Calu3 (cell line): ENCODE data around the gene SLCO4A1. TPM values are rescaled to one million over a fixed set of nuclear protein-coding genes. Genes with fewer than 3 reads are reported as not detected.

Source experiments
- BruUV-seq: library from RNA; stranded (reverse); fragments of 400-500 nt; replicated peaks from 2 replicates; lab custom pipeline; 2021; lab: Mats Ljungman, UMichigan
- CTCF ChIA-PET: fragments of 300-600 bp; sonication (Branson Sonifier 250); formaldehyde crosslinking; loops from one replicate; lab custom pipeline; 2022; ENCODE audit warnings: antibody characterized with exemption; lab: Charles Lee
- DNase-seq: peaks from one replicate; pipeline ENCODE4 v3.0.0; 2022
- H3K27ac Mint-ChIP-seq: one replicate; pipeline ENCODE4 v1.8.0; 2022; ENCODE audit warnings: mixed read lengths; ENCODE audit not compliant: unreplicated experiment
- H3K27me3 Mint-ChIP-seq: one replicate; pipeline ENCODE4 v1.8.0; 2022; ENCODE audit warnings: mixed read lengths; ENCODE audit not compliant: unreplicated experiment
- H3K36me3 Mint-ChIP-seq: one replicate; pipeline ENCODE4 v1.8.0; 2022; ENCODE audit warnings: mild to moderate bottlenecking, moderate library complexity, mixed read lengths; ENCODE audit not compliant: insufficient read depth, unreplicated experiment
- H3K4me1 Mint-ChIP-seq: one replicate; pipeline ENCODE4 v1.8.0; 2022; ENCODE audit warnings: mild to moderate bottlenecking, low read depth, mixed read lengths; ENCODE audit not compliant: unreplicated experiment
- H3K4me3 Mint-ChIP-seq: one replicate; pipeline ENCODE4 v1.8.0; 2022; ENCODE audit warnings: mild to moderate bottlenecking, low read depth, moderate library complexity, mixed read lengths; ENCODE audit not compliant: unreplicated experiment
- H3K9me3 Mint-ChIP-seq: one replicate; pipeline ENCODE4 v1.8.0; 2022; ENCODE audit warnings: low read depth, mixed read lengths; ENCODE audit not compliant: unreplicated experiment
- CTCF ChIP-seq: fragments of 200-600 bp; IDR thresholded peaks from one replicate; pipeline ENCODE4 v1.8.0; 2022; ENCODE audit warnings: antibody characterized with exemption; ENCODE audit not compliant: unreplicated experiment
- intact Hi-C: fragments of 100-400 bp; cut with micrococcal nuclease; formaldehyde crosslinking; loops from one replicate; pipeline ENCODE4 v1.10.0; 2022; ENCODE audit not compliant: unreplicated experiment
- total RNA-seq: library from RNA; stranded (reverse); gene quantifications from 2 replicates; pipeline ENCODE4 v1.2.3, GENCODE V29; 2022

The SLCO4A1 gene
- total RNA-seq, 1 experiment from 2014 or later = 63.9 TPM

- Mint-ChIP-seq H3K4me3 (no peak overlapping the region), H3K27me3 (peaks cover 37% of the 10 kb centered on the region), H3K27ac (no peak overlapping the region), H3K36me3 (peaks cover 25% of the 10 kb centered on the region), H3K4me1 (no peaks in the 10 kb centered on the region), H3K9me3 (peaks cover 12% of the 10 kb centered on the region)
- intact Hi-C loops = no loop called here
- no peak for TF ChIP-seq CTCF
- BruUV-seq = no TSS peak
- CTCF ChIA-PET = no interaction called here
- no peak for DNase-seq
These were observed 33.6 kb downstream of the SLCO4A1 start for GRCh38 chr20:62675877-62676260.

GRCh38 chr20:62676976-62677375 is 34.7 kb downstream of the SLCO4A1 start:
- peaks cover 12% of the 10 kb centered on the region for H3K9me3 Mint-ChIP-seq
- H3K4me3 Mint-ChIP-seq = no peak overlapping the region
- no TSS peak for BruUV-seq
- no peak overlapping the region for H3K27ac Mint-ChIP-seq
- no peak for TF ChIP-seq CTCF
- H3K4me1 Mint-ChIP-seq = no peaks in the 10 kb centered on the region
- H3K27me3 Mint-ChIP-seq = peaks cover 48% of the 10 kb centered on the region
- intact Hi-C loops = no loop called here
- DNase-seq = no peak
- H3K36me3 Mint-ChIP-seq = peaks cover 15% of the 10 kb centered on the region
- CTCF ChIA-PET = interaction anchor here (1.0 kb wide), 1 partner anchor 115 kb away, joined by 4 read pairs; no protein-coding TSS in a partner anchor

- peaks cover 55% of the 10 kb centered on the region for H3K27me3 Mint-ChIP-seq
- TF ChIP-seq CTCF = no peak
- no peak overlapping the region for H3K4me3 Mint-ChIP-seq
- no peak overlapping the region for H3K27ac Mint-ChIP-seq
- H3K9me3 Mint-ChIP-seq = peaks cover 12% of the 10 kb centered on the region
- H3K36me3 Mint-ChIP-seq = peaks cover 10% of the 10 kb centered on the region
- intact Hi-C loops = no loop called here
- CTCF ChIA-PET = interaction anchor here (1.0 kb wide), 1 partner anchor 114 kb away, joined by 4 read pairs; no protein-coding TSS in a partner anchor
- H3K4me1 Mint-ChIP-seq = no peaks in the 10 kb centered on the region
- BruUV-seq = no TSS peak
- no peak for DNase-seq
These were observed 35.4 kb downstream of the SLCO4A1 start for GRCh38 chr20:62677678-62678077.

GRCh38 chr20:62678553-62678952 is 36.2 kb downstream of the SLCO4A1 start:
- no peak for DNase-seq
- BruUV-seq = no TSS peak
- Mint-ChIP-seq H3K9me3 (peaks cover 12% of the 10 kb centered on the region), H3K27ac (no peak overlapping the region), H3K4me1 (no peaks in the 10 kb centered on the region), H3K36me3 (peaks cover 10% of the 10 kb centered on the region), H3K27me3 (peaks cover 57% of the 10 kb centered on the region), H3K4me3 (no peak overlapping the region)
- no peak for TF ChIP-seq CTCF
- intact Hi-C loops = no loop called here
- CTCF ChIA-PET = interaction anchor here (1.2 kb wide), 2 partner anchors 15 to 113 kb away, joined by 3 to 5 read pairs; no protein-coding TSS in a partner anchor
